Hematopoietic multipotent progenitor cell treated with erythropoietin and hydrocortisone succinate and interleukin-3 and kit ligand, for 8 days (in vitro differentiated cells): Measurements from ENCODE around the gene ACOT4.
"Not testable (repeated sequence)": the region's sequence is repeated elsewhere in the genome, so short reads cannot be mapped to it uniquely, and the experiment has no call there.

ENCODE experiments used
- DNase-seq: peaks from one replicate; pipeline ENCODE4 v3.0.0-alpha.2; 2015

ACOT4 gene

GRCh38 chr14:73582102-73582979, 9.3 kb upstream of the ACOT4 start:
- not testable (repeated sequence) for DNase-seq

- no peak for DNase-seq
These were observed 3.0 kb upstream of the ACOT4 start for GRCh38 chr14:73588695-73589094.

GRCh38 chr14:73589116-73589515, 2.6 kb upstream of the ACOT4 start:
- DNase-seq: no peak

- DNase-seq: not testable (repeated sequence)
These were observed 1.0 kb upstream of the ACOT4 start for GRCh38 chr14:73590673-73591004.

GRCh38 chr14:73594491-73594890, 2.8 kb downstream of the ACOT4 start:
- DNase-seq: no peak

GRCh38 chr14:73599499-73599898, 7.8 kb downstream of the ACOT4 start:
- DNase-seq: no peak

GRCh38 chr14:73602994-73603393, 11.3 kb downstream of the ACOT4 start:
- no peak for DNase-seq

- DNase-seq: no peak
These were observed 14.6 kb downstream of the ACOT4 start for GRCh38 chr14:73606271-73606670.

- no peak for DNase-seq
These were observed 15.6 kb downstream of the ACOT4 start for GRCh38 chr14:73607241-73607640.

GRCh38 chr14:73610687-73611086, 19.0 kb downstream of the ACOT4 start:
- DNase-seq: no peak

- peak; percentile 86 for DNase-seq
These were observed 20.8 kb downstream of the ACOT4 start, which contains the start of gene ACOT6 for GRCh38 chr14:73612339-73613045. Gene ACOT6 (plus strand): TSS chr14:73612517. CDS start chr14:73612572, 55 bp downstream.

- peak; percentile 17 for DNase-seq
These were observed 21.3 kb downstream of the ACOT4 start for GRCh38 chr14:73613046-73613383.

- DNase-seq: peak; percentile 47
These were observed 21.8 kb downstream of the ACOT4 start for GRCh38 chr14:73613419-73613963.

- DNase-seq: no peak
These were observed 25.2 kb downstream of the ACOT4 start for GRCh38 chr14:73616831-73617230.

GRCh38 chr14:73619524-73619923, 27.9 kb downstream of the ACOT4 start:
- no peak for DNase-seq

GRCh38 chr14:73620268-73620667, 28.6 kb downstream of the ACOT4 start:
- DNase-seq: no peak

- DNase-seq: no peak
These were observed 31.9 kb downstream of the ACOT4 start for GRCh38 chr14:73623504-73624054.

GRCh38 chr14:73625706-73626105, 34.0 kb downstream of the ACOT4 start:
- DNase-seq: no peak

GRCh38 chr14:73627151-73627558, 35.5 kb downstream of the ACOT4 start:
- DNase-seq: no peak

- peak; percentile 69 for DNase-seq
These were observed 38.5 kb downstream of the ACOT4 start for GRCh38 chr14:73630009-73630780.

- DNase-seq: peak; percentile 84
These were observed 41.7 kb downstream of the ACOT4 start for GRCh38 chr14:73633116-73634010.
